A549 treated with Mapracorat at 1 μM for 4 hours (cell line): Measurements from ENCODE around the gene MSH5. TPM values are rescaled to one million over a fixed set of nuclear protein-coding genes. Genes with fewer than 3 reads are reported as not detected.

Experiments
- total RNA-seq: library from RNA; stranded (reverse); fragments of 200-300 nt; extraction: Qiagen RNA extraction; gene quantifications from 5 replicates; pipeline ENCODE4 v1.2.3, GENCODE V29; 2022

Gene MSH5
- 11.8 to 15.5 TPM (median 13.1 TPM) in 5 replicates for total RNA-seq

DNA sequence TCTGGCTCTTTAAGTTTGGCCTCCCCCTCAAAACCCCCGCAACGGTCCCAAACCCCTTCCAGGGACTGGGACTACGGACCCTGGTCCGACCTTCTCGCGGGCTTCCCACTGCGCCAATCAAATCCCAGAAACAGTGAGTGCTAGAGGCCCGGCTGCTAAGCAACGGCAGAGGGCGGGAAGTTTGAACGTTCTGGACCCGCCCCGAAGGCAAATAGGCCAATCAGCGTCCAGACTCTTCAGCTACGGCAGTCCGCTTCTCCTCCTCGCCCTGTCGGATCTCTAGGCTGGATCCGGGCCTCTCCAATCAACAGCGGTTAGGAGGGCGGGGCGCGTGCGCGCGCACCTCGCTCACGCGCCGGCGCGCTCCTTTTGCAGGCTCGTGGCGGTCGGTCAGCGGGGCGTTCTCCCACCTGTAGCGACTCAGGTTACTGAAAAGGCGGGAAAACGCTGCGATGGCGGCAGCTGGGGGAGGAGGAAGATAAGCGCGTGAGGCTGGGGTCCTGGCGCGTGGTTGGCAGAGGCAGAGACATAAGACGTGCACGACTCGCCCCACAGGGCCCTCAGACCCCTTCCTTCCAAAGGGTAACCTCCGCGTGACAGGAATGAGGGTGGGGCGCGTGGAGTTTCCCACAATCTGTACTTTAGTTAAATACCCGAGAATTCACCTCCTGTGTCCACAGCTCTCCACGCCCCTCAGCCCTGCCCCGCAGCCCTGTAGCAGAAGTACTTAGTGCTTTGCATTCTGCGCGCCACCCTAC, at the start of gene MSH5:
MSH5 (plus strand) TSS at position 367 of the 758 bp plus-strand sequence. CDS start 462 bp downstream, outside the sequence.

DNA sequence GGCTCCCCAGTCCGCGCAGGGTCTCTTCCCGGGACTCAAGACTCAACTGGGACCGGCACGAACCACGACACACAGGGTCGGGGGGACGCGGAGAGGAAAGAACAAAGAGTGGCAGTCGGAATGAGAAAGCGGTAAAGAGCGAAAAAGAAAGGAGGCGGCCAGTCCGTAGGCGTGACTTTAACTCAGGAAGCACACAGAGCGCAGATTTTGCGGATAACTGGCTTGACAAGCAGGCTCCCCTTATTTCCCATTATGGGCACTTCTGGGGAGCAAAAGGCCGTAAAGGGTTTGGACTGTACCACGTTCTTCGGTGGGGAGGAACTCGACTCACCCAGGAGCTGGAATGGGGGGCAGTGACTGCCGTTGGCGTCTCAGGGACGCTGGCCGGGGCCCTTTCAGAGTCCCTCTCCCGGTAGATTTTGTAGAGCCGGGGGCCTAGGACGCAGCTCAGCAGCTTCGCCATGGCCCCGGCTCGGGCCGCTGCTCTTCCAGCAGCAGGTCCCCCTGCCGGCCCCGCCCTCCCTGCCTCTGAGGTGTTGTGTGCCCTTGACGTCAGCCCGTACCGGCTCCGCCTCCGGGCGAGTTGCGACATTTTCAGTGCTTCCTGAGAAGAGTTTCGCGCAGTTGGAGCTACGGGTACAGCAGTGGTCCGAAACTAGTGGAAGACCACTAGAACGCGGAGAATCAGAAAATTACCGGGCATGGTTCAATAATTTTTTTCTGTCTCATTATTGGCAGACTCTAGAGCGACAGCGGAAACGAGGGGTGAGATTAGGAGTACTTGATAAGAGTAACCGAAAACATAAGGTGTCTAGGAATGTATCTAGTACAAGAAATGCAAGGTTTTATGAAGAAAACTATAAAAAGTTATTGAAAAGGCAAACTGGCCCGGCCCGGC, 36.7 kb upstream of the MSH5 start, which contains the start of gene ABHD16A:
ABHD16A (minus strand) TSS at position 506 of the 898 bp plus-strand sequence; CDS start at position 463, 43 bp downstream.

DNA sequence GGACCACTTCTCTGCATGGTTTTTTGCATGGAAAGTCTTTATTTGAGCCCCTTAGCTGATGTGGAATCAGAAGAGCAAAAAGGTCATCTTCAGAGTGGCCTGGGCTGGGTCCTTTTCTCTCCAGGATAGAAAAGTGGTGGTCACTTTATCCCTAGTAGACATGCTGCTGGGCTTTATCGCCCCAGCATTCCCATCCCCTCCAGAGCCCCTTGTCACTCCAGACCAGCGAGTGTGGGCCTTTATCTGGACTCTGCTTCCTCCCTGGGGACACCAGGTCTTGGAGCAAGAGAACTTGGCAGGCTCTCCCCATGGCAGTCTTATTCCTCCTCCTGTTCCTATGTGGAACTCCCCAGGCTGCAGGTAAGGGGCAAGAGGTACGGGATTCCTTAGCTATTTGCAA, 33.2 kb upstream of the MSH5 start, which contains the start of gene LY6G6F:
LY6G6F (plus strand) TSS at position 268 of the 400 bp plus-strand sequence; CDS start at position 309, 41 bp downstream.

GRCh38 chr6:31715022-31715958, 24.5 kb upstream of the MSH5 start, which contains the start of gene LY6G6D:
Gene LY6G6D (plus strand): TSS chr6:31715348. CDS start chr6:31715356, 8 bp downstream.

DNA sequence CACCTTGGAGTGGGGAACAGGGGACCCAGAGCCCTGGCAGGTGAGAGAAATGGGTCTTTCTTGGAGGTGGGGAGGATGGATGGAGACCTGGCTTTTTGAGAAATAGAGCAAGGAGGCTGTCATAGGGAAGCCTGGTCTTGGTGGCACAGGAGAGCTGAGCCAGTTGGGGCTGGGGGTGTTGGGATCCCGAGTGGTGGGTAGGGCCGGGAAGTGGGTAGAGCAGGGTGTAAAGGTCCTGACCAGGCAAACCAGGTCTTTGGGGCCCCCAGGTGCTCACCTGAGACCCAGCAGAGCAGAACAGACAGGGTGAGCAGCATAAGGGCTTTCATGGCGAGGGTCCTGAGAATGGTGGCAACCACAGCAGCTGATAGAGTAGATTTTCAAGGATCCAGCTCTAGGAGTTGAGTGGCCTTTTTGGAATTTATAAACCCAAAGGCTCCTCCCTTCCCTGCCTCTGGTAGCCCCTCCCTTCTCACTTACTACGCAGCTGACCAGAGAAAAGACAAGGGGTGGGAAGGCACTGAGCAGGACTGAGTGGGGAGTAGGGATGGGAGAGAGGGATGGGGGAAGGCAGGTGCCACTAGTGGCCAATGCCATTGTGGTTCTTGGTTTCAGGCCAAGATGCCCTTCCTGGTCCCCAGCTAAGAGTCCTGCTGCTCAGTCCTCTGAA, 18.3 kb upstream of the MSH5 start, which contains the start of gene LY6G6C:
LY6G6C (minus strand) TSS at position 396 of the 670 bp plus-strand sequence; CDS start at position 329, 67 bp downstream.

GRCh38 chr6:31723245-31723979, 16.4 kb upstream of the MSH5 start, which contains the start of gene MPIG6B:
Gene MPIG6B (plus strand): TSS chr6:31723373. CDS start chr6:31723384, 11 bp downstream.

DNA sequence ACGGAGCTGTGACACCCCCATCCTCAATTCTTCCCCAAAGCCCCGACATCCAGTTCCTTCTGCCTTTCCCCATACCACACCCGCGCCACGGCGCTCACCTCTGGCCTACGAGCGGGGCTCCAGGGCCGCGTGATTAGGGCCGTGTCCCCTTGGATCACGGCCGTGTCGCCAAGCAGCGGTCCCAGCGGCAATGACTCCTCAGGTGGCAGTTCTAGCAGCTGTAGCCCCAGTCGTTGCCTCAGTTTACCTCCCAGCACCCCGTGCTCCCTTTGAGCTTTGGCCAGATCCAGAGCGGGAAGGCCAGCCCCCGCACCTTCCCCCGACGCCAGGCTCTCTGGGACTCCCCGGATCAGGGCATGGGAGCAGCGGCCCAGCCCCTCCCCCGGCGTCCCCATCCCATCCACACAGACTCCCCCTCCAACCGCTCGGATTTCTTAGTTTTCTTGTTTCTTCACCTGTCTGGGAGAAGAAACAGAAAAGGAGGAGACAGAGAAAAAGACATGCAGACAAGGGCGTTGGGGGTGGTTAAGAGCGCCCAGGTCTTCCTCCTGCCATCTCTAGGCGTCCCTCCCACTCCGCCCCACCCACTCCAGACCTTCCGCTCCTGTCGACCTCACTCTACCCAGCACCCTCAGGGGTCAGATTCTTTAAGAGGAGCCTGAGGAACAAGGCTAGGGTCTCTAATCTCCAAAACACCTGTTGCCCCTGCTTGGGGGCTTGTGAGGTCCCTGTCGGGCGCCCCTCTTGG, 10.9 kb upstream of the MSH5 start, which contains the start of gene DDAH2:
DDAH2 (minus strand) TSS at position 533 of the 748 bp plus-strand sequence; CDS start at position 395, 138 bp downstream.

DNA sequence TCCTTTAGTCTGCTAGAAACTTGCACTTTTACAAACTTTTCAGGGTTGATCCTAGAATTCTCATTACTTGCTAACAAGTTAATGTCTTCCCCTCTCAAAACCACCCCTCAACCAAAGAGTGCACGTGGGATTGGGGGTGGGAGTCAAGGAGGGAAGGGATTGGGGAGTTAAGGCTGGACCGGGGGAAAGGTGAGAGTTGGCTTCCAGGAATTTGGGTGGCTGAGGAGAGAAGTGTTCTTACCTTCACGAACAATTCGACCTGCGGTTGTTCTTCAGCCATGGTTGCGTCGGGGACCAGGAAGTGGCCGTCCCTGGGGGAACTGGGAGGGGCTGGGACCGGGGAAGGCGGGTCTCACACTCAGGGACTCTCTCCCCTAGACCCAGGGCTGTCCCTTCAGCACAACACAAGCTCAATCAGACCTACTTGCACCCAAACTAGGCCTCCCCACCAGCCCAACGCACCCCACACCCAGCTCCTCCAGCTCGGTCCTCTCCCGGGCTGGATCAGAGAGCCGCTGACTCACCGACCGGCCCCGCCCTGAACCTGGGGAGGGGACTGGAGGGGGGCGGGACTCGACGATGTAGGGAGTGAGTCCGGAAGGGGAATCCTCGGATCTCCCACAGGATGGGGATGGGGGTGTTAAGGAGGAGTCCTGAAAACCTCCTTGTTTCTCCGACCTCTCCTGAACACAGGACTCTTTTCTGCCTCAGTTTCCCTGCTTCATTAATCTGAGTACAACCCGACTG, 3.6 kb upstream of the MSH5 start, which contains the start of gene CLIC1:
CLIC1 (minus strand) TSS at position 510 of the 747 bp plus-strand sequence; CDS start at position 280, 230 bp downstream.

GRCh38 chr6:31762356-31762755, 22.6 kb downstream of the MSH5 start, which contains the start of gene SAPCD1:
Gene SAPCD1 (plus strand): TSS chr6:31762656. CDS start chr6:31763055, 399 bp downstream.

GRCh38 chr6:31776989-31777666, 37.3 kb downstream of the MSH5 start, which contains the start of gene VWA7:
Gene VWA7 (minus strand): TSS chr6:31777328. CDS start chr6:31776779, 549 bp downstream.

DNA sequence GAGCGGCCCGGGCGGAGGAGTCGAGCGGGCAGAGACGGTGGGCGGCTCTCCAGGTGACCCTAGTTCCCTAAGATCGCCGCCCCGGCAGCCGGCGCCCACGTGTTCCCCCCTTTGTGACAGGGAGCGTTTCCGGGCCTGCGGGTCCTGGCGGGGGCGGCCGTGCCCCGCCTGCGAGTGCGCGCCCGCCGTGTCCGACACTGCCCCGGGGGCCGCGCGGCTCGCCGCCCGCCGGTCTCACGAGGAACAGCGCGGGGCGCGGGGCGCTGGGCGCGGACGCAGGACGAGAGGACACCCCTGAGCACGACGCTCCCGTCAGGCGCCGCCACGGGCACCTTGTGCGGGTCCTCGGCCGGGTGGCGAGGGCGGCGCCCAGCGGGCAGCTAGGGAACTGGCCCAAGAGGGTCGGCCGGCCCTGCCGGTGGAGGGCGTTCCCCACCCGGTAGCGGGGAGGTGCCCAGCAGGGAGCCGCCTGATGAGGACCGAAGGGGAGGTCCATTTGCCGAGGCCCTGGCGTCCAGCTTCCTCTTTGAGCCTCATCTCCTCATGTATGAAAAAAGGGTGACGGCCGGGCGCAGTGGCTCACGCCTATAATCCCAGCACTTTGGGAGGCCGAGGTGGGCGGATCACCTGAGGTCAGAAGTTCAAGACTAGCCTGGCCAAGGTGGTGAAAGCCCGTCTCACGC, 56.0 kb downstream of the MSH5 start, which contains the start of gene VARS1:
VARS1 (minus strand) TSS at position 137 of the 683 bp plus-strand sequence. CDS start 535 bp downstream, outside the sequence.

GRCh38 chr6:31806470-31807272, 66.9 kb downstream of the MSH5 start, which contains the start of gene LSM2:
Gene LSM2 (minus strand): TSS chr6:31806966. CDS start chr6:31806757, 209 bp downstream.

